ENCODE data around the gene KIAA1210.

KIAA1210 gene

DNA sequence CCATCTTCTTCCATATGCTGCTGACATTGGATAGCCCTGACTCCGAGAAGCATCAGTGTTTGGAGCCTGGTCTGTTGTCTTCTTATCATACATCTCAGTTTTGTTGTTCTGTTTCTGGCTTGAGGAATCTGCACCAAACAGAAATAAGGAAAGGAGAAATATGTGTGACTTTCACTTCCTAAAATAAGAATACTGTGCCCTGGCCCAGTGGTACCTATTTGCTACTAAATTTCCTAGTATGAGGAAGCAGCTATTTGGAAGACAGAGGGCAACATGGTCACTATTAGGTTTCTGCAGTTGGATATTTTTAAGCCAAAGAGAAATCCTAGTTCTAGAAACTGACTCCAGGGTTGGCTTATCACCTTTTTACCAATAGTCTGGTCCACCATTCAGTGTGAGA, 38.0 kb downstream of the KIAA1210 start:
- DNase-seq: no peak

DNA sequence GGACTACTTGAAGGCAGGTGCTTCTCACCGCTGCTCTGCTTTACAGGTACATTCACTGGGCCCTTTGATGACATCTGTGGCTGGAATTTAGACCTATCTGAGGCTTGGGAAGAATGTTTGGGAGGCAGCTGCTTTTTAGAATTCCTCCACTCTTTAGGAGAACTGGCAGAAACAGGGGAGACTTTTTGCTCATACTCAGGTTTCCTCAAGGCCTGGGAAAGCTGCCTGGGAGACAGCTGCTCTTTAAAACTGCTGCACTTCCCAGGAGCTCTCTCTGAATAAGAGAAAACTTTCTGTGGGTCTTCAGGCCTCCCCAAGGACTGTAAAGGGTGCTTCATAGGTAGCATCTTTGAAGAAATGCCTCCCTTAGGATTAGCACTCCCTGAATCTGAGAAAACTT, 40.5 kb downstream of the KIAA1210 start:
- DNase-seq: peak; percentile 6

DNA sequence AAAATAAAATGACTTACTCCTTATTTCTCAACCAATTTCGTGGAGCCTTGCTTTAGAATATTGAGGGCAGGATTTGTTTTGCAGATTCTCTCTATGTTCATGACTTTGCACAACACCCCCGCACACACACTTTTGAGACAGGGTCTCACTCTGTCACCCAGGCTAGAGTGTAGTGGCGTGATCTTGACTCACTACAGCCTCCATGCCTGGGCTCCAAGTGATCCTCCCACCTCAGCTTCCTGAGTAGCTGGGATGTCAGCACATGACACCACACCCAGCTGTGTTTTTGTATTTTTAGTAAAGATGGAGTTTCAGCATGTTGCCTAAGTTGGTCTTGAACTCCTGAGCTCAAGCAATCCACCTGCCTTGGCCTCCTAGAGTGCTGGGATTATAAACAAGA, 42.8 kb downstream of the KIAA1210 start:
- peak; percentile 4 for DNase-seq

DNA sequence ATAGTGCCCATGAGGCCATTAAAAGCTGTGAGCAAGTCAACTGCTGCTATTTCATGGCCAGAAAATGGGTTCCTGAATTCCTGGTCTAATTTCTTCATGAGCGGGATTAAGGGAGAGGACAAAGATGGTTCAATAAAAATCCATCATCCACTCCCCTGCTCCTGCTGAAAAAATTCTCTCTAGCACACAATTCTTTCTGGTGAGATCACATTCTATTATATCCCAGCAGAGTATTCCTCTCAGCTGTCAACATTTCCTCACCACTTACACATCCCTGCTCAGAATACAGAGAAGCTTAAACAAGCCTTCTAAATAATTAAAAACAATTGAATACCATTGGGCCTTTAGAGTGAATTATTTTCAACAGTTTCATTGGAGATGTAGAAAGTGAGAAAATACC, 45.3 kb downstream of the KIAA1210 start:
- DNase-seq: no peak

DNA sequence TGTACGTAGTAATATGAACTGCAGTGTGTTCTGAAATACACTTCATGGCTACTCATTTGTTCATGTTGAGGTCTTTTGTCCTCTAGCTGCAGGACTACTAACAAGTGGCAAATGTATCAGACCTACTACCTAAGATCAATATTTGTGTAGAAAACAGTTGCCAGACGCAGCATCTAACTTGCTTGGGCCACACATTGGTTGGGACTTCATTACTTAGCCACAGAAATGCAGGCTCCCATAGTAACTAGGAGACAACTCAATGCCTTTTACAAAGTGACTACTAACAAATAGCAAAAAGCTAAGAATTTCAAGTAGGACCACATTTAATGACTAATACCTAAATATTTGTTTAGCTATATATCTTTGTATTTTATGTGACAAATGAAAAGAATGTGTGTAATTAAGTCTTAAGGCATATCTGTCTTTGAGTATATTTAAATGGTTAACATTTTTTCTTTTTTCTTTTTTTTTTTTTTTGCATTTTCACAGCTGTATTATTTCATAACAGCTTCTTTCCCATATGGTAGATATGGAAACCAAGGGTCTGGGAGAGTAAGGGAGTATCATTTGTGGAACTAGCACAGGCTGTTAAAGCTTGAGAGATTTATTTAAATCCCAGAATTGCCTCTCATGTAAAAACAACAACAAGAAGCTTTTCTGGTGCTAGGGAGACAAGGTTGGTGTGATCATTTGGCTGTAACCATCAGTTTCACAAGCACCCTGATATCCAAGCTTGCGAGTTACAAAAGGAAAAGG, 52.2 kb downstream of the KIAA1210 start:
- DNase-seq: no peak

DNA sequence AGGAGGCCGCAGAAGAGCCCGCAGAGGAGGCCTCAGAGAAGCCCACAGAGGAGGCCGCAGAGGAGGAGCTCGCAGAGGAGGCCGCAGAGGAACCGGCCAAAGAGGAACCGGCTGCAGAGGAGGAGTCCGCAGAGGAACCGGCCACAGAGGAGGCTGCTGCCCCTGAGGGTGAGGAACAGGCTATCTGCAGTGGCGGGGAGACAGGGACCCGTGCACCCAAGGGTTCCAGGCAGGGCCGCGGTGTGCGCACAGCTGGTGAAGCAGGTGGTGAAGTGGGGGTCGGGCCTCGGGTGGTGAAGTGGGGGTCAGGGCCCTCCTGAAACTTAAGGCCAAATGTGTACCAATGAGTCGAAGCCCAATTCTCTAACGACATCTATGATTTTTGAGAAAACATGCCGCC, 53.7 kb downstream of the KIAA1210 start:
- no peak for DNase-seq

DNA sequence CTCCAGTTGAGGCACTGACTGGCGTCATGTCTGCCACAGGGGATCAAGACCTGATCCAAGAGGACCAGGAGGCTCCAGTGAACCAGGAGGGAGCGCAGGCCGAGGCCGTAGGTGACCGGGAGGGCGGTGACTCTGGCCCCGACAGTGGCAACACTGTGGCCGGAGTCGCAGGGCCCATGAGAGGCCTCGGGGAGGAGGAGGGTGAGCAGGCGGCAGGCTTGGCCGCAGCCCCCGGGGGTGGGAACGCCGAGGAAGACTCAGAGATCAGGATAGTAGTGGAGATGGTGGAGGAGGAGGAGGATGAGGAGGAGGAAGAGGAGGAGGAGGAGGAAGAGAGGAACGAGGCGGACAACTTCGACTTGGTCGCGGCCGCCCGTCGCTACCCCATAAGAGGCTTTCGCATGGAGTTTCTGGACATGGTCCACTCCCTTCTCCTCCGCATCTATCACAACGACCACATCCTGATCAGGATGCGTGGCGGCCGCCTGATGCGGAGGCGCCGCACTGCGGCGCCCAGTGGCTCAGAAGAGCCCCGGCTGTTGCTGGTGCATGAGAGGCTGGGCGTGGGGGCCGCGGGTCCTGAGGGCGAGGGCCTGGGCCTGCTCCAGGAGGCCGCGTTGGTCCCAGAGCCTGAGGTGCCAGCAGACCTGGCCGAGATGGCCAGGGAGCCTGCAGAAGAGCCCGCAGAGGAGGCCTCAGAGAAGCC, 54.3 kb downstream of the KIAA1210 start:
- DNase-seq: no peak

DNA sequence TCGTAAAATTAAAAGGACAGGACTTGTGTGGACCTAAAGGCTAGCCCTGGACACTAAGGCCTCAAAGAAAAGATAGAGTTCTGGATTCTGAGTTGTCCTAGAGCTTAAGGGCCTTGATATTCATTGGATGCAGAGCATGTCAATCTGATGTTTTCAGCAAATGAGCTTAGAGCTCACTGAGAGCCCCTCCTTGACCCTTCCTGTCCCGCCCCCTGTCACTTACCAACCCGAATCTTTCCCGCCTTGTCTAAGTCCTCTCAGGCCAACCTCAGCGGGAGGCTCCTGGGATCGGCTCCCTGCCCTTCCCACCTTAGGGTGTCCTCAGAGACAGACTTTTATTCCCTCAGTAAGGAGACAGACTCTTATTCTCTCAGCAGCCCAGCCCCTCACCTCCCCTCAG, 54.9 kb downstream of the KIAA1210 start, which contains the start of gene CT47C1:
Gene CT47C1 (plus strand): TSS at position 250 of the 400 bp plus-strand sequence. CDS start 233 bp downstream, outside the sequence.
- DNase-seq: no peak

DNA sequence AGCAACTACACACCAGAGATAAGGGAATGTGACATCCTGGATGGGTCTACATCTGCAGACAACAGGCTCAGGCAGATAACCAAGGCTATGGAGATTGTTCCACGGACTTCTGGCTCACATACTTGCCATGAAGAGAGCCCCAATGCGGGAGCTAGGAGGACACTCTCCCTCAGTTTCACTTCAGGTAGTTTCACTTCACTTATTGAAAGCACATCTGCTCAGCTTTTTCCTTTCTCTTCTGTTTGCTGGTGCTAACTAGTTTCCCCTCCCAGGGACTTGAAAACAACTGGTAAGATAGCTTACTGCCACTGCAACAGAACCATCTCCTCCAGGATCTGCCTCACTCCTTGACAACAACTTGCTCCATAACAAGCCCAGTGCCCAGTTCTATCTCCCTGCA, 56.2 kb downstream of the KIAA1210 start:
- no peak for DNase-seq

DNA sequence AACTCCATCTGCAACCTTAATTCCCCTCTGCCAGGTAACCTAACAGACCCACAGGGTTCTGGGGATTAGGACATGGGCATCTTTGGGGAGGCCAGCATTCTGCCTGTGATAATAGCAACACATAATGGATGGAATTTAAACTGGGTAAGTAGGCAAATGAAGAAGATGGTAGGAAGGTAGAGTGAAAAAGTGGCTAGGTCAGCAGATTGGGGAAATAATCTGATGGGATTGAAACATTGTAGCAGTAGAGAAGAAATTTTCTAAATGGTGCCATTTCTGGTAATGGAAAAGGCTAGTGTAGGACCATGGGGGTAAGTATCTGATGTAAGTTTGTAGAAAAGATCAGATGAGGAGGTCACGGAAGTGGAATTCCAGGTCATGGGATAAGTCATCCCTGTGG, 57.9 kb downstream of the KIAA1210 start:
- DNase-seq: no peak

DNA sequence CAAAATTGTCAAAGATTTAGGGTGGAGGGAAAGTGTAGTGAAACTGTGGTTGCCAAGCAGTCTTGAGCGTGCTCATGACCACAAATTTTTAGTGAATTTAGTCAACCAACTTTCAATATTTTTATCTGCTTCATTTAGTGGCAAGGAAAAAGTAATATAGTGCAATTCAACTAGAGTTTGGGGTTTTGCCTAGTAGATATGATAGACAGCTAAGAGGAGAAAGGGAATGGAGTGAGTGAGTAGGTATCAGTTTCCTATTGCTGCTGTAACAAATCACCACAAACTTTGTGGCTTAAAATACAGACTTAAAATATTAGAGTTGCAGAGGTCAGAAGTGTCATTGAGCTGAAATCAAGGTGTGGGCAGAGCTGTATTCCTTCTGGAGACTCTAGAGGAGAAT, 58.5 kb downstream of the KIAA1210 start:
- no peak for DNase-seq

DNA sequence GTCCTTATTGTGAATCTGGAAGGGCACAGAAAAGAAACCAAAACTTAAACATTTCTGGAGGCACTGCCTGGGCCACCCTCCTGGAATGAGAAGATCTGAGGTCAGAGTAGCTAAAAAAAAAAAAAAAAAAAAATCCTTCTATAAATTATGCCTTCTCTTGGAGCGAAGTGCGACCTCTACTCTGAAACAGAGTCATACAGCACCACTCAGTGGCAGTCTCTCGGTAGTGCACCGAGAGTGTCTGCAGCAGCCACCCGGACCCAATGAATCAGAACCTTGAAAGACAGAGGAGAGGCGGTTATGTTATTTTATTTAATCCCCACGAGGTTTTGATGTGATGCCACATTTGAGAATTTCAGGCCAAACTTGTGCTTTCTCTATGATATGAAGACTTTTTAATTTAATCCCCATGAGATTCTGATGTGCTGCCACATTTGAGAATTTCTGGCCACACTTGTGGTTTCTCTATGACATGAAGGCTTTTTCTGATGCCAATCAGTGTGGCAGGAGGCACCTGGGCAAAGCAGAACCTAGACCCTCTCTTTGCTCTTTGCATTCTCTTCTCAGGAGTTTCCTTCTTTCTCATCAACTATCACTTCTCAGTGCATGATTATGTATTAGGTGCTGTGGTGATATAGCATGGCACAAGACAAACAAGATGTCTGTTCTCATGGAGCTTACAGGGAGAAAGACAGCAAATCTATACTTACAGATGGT, 60.4 kb downstream of the KIAA1210 start:
- DNase-seq: peak; percentile 4

DNA sequence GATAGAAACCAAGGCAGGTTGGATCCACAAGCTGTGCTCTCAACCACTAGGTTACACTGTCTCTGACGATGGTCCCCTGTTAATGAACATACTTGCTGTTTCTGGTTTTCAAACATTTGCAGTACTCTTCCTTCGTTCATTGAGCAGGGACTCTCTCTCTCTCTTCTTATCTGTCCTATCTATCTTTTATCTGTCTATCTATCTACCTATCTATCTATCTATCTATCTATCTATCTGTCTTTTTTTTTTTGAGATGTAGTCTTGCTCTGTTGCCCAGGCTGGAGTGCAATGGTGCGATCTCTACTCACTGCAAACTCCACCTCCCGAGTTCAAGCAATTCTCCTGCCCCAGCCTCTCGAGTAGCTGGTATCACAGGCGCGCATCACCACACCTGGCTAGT, 64.2 kb downstream of the KIAA1210 start:
- DNase-seq: no peak

DNA sequence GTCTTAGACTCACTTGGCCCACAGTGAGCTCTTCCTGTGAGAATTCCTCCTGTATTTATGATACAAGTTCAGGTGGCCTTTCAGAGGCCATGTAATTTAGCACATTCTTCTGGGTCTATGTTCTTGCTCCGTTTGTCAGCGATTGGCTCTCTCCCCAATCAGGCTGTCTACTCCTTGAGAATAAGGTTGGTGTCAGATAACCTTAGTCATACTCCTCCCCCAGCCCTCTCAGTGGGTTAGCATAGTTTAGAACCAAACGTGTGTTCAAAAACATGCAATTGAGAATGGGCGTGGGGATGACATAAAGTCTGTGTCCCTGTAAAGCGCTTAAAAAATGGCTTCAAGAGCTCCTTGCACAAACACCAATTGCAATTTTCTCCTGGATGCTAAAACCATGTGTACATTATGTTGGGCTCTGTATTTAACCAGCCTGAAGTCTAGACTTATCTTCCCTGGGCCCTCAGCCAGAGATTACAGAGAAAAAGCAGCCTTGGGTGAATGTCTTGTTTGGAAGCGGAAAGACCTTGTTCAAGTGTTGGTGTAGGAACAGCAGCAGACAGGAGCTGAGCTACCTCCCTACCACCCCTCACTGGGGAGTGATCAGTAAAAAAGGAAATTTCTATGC, 64.8 kb downstream of the KIAA1210 start:
- DNase-seq: peak; percentile 0

DNA sequence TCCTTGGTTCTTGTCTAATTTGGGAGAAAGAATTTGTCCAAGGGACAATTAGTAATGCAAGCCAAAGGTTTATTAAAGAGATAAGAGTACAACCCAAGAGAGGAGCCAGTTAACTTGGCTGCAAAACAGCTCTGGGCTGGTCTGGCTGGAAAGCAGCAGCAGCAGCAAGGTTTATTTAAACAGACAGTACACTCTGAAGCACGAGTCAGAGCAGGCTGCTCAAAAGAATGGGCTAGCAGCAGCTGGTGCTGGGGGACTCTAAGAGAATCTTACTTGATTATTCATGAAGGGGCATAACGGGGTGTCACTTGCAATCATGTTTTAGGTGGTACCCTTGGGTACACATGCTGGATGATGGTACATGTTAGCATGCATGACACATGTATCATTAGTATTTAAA, 71.9 kb downstream of the KIAA1210 start:
- no peak for DNase-seq

DNA sequence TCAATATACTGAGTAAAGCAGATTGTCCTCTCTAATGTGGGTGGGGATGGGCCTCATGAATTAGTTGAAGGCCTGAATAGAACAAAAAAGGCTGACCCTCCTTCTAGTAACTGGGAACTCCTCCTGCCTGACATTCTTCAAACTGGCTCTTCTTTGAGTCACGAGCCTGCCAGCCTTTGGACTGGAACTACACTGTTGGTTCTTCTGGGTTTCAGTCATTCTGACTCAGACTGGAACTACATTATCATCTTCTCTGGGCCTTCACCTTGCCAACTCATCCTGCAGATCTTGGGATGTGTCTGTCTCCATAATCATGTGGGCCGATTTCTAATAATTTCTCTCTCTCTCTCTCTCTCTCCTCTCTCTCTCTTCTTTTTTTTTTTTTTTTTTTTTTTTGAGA, 81.7 kb downstream of the KIAA1210 start:
- no peak for DNase-seq

DNA sequence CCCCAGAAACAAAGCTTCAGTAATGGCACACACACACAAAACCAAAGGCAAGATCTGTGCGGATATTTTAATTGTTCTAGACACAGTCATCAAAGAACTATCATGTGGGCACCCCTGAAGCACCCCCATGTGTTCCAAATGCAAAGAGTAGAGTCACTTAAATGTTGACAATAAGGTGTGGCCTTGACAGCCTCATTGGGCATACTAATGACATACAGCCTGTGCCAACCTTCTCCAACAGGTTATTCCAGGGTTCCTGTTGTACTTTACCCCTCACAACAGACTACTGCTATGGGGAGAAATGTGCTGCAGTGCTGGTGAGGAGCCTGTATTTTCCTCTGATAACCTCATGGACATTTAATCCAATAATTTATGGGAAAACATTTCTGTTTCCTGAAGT, 84.6 kb downstream of the KIAA1210 start:
- DNase-seq: no peak

DNA sequence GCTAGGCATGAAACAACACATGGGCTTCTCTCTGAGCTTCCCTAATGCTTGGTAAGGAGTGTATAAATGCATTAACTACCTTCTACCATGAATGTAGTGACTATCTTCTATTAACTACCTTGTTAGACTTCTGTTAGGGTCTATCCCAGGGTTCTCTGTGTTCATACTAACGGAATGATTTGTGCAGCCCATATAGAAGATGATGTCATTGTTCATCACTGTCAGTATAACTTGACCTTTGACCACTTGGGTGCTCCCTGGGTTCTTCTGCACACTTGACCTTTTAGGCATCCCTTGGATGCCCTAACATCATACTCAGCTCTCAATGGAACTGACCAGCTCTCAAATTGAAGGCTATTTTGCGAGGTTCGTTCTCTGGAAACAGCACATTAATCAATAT, 85.6 kb downstream of the KIAA1210 start:
- no peak for DNase-seq

DNA sequence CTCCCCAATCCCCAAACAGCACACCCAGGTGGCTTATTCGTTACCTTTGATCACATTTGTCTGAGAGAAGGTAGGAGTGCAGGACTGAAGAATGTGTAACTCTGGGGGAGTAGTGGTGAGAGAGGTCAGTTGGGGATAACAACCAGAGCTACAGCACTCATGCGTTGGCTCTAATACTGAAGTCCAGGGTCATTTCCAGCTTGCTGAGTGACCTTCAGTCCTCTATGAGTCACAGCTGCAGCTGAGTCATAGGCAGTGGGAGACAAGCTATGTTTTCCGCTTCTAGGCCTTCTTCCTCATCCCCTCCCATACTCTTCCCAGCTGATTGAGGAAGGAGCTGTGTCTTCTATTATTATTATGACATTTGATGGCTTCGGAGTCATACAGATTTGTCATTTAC, 86.4 kb downstream of the KIAA1210 start:
- DNase-seq: no peak

DNA sequence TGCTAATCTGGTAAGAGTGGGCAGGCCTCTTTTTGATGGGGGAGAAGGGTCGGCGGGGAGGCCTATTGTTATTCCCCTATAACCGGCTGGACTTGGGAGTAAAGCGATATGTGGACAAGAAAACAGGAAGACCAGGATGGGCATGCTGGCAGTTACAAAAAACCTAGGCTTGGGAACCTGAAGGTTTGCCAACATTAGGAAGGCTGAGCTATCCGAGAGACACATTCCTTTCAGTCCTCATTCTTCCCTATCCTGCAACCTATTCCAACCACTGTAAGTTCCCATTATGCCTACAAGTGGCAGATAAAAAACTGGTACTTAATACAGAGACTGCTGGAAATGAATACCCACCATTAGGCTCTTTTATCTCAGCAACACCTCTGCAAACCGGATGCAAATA, 87.2 kb downstream of the KIAA1210 start:
- DNase-seq: no peak

DNA sequence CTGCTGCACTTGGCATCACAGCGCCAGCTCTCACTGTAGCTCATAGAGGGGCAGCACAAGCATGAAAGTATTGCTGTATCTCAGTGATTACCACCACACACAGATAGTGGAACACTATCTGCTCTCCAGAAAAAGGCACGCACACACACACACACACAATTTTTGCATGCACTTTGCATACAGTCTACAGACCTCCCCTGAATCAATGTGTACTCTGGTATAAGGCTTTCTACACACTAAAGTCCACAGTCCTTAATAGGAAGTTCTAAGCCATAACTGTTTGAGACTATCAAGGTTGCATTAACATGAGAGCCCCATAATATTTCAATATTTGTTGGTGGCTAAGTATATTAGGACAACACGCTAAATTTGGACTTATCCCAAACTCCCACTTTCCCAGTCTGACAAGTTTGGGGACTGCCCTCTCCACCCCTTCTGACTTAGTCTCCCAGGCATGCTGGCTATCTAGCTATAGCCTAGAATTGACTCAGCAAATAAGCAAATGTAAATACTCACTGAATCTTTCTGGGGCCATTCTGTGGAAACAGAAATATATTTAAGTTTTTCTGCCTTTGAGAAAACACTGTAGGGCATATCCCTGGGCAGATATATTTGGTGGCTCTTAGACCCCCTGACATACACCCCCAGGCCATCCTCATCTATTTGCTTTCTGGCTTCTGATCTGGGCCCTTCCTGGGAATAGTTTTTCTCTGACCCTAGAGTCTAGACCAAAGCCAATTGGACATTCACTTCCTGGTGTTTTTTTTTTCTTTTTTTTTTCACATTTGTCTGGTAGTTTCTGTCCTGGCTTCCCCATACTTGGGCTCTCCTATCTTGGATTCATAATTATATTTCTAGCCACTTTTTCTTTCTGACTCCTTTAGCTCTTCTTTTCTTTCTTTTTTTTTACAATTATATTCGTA, 91.2 kb downstream of the KIAA1210 start:
- DNase-seq: no peak

DNA sequence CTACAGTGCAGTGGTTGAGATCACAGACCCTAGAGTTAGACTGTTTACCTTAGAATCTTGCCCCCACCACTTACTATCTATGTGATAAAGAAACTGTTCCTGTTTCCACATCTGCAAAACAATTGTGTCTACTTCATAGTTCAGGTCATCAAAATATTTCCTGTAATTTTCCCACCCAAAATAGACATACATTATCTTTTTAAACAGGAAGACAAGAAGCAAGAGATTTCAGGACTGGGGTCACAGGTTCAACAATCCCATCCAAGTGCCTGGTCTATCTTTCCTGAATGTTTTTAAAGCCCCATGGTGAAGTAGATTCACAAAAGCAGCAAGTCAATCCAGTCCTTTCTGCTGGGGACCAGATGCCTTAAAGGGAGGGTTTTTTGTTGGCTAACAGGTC, 96.6 kb downstream of the KIAA1210 start:
- DNase-seq: no peak
